WERI-Rb-1 (cell line): ENCODE data around the gene RAB18.

Source experiments
- DNase-seq: peaks from one replicate; pipeline ENCODE4 v3.0.0-alpha.2; 2020
- H3K27ac ChIP-seq: fragments of 250-450 bp; sonication (Bioruptor Pico); 2 replicates; pipeline ENCODE4 v1.5.1; 2020; ENCODE audit warnings: mild to moderate bottlenecking, moderate library complexity
- H3K27me3 ChIP-seq: fragments of 250-450 bp; sonication (Bioruptor Pico); 2 replicates; pipeline ENCODE4 v1.5.1; 2021; ENCODE audit warnings: mild to moderate bottlenecking, low read depth, moderate library complexity; ENCODE audit not compliant: insufficient read depth, severe bottlenecking
- H3K36me3 ChIP-seq: fragments of 250-450 bp; sonication (Bioruptor Pico); 2 replicates; pipeline ENCODE4 v1.5.1; 2020; ENCODE audit warnings: mild to moderate bottlenecking, moderate library complexity
- H3K4me3 ChIP-seq: 2 replicates; pipeline ENCODE4 v1.5.1; 2011; ENCODE audit warnings: low read depth, mild to moderate bottlenecking, control low read depth, low read length
- H3K9me3 ChIP-seq: fragments of 250-450 bp; sonication (Bioruptor Pico); 2 replicates; pipeline ENCODE4 v1.5.1; 2021; ENCODE audit warnings: mild to moderate bottlenecking, moderate library complexity; ENCODE audit not compliant: severe bottlenecking
- CTCF ChIP-seq: IDR thresholded peaks from 2 replicates; pipeline ENCODE4 v1.5.1; 2011; ENCODE audit warnings: low read depth, mild to moderate bottlenecking, control low read depth, inconsistent platforms, low read length

Gene RAB18

GRCh38 chr10:27531336-27531847 is 27.3 kb downstream of the RAB18 start:
- no peak for TF ChIP-seq CTCF
- Histone ChIP-seq H3K27me3 (no peaks in the 10 kb centered on the region), H3K9me3 (no peaks in the 10 kb centered on the region), H3K36me3 (no peaks in the 10 kb centered on the region), H3K4me3 (no peak overlapping the region), H3K27ac (no peak overlapping the region)
- no peak for DNase-seq

- no peak for TF ChIP-seq CTCF
- H3K27me3 ChIP-seq: no peaks in the 10 kb centered on the region
- no peak overlapping the region for H3K4me3 ChIP-seq
- H3K27ac ChIP-seq: no peak overlapping the region
- H3K36me3 ChIP-seq: no peaks in the 10 kb centered on the region
- no peak for DNase-seq
- H3K9me3 ChIP-seq: no peaks in the 10 kb centered on the region
These were observed 30.1 kb downstream of the RAB18 start for GRCh38 chr10:27534161-27534700.

- Histone ChIP-seq H3K4me3 (no peak overlapping the region), H3K9me3 (no peaks in the 10 kb centered on the region), H3K27ac (no peak overlapping the region), H3K36me3 (no peaks in the 10 kb centered on the region), H3K27me3 (no peaks in the 10 kb centered on the region)
- DNase-seq: no peak
- TF ChIP-seq CTCF: no peak
These were observed 31.2 kb downstream of the RAB18 start for GRCh38 chr10:27535317-27535716.

- no peak for TF ChIP-seq CTCF
- Histone ChIP-seq H3K27ac (no peak overlapping the region), H3K27me3 (no peaks in the 10 kb centered on the region), H3K36me3 (no peaks in the 10 kb centered on the region), H3K4me3 (no peak overlapping the region), H3K9me3 (no peaks in the 10 kb centered on the region)
- no peak for DNase-seq
These were observed 32.3 kb downstream of the RAB18 start for GRCh38 chr10:27536437-27536836.

- no peak overlapping the region for H3K27ac ChIP-seq
- H3K36me3 ChIP-seq: no peaks in the 10 kb centered on the region
- H3K27me3 ChIP-seq: no peaks in the 10 kb centered on the region
- H3K9me3 ChIP-seq: no peaks in the 10 kb centered on the region
- TF ChIP-seq CTCF: no peak
- DNase-seq: no peak
- no peak overlapping the region for H3K4me3 ChIP-seq
These were observed 33.1 kb downstream of the RAB18 start for GRCh38 chr10:27537166-27537565.

- DNase-seq: no peak
- no peaks in the 10 kb centered on the region for H3K27me3 ChIP-seq
- H3K4me3 ChIP-seq: no peak overlapping the region
- H3K27ac ChIP-seq: no peak overlapping the region
- H3K9me3 ChIP-seq: no peaks in the 10 kb centered on the region
- no peaks in the 10 kb centered on the region for H3K36me3 ChIP-seq
- no peak for TF ChIP-seq CTCF
These were observed 33.7 kb downstream of the RAB18 start for GRCh38 chr10:27537787-27538186.
